ENCODE measurements around the gene PCDH9.

Gene PCDH9

DNA sequence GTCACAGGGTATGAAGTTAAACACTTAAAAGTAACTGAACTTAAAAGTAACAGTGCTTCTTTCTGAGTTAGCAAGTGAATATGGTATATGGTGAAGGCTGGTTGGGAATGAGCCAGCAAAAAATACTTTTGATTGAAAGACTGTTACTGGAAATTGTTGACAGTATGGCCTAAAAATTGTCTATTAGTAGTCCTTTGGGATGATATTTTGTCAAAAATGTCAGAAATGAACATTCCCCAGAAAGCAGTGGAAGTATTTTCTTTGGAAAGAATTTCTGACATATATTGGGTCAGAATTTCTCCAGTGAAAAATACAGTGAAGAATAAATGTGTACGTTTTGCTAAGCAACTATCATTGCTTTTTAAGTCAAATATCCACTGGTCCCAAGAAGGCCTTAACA is 860.5 kb downstream of the PCDH9 start:
- DNase-seq (ENCODE audit: insufficient read length, low spot score) = no peak
- no peak for FAIRE-seq

DNA sequence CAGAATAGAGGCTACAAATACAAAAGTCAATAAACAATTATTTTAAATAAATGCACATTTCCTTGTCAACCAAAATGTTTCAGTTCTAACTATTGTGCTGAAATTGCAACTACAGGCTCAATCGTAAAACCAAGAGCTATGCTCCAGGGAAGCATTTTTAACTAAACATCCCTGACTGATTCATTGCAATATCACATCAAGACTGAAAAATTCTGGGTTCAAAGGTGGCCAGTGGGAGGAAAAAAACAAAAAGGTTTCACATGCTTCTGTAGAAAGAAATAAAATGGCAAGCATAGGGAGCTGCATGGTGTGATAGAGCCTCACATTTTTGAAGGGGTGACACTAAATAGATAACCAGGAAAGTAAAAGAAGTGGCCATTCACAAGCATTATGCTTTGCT is 862.8 kb downstream of the PCDH9 start:
- FAIRE-seq (no peak), DNase-seq (ENCODE audit: insufficient read length, low spot score) (no peak)

DNA sequence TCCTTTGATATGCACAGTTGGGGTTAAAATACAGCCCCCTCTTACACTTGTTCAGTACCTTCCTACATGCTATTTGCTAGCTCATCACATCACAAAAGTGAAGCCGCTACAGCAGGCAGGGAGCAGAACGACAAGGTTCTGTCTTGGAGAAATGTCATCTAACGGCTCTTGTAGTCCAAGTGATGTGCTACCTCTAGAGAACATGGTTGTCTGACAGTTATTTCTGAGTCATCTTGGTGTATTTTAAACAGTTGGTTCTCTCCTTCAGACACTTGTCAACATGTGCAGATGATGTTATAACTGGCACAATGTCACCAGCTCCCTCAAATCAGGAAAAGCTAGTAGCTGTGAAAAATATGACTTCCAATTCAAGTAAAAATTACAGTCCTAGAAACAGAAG is 865.0 kb downstream of the PCDH9 start:
- FAIRE-seq = no peak
- no peak for DNase-seq (ENCODE audit: insufficient read length, low spot score)

DNA sequence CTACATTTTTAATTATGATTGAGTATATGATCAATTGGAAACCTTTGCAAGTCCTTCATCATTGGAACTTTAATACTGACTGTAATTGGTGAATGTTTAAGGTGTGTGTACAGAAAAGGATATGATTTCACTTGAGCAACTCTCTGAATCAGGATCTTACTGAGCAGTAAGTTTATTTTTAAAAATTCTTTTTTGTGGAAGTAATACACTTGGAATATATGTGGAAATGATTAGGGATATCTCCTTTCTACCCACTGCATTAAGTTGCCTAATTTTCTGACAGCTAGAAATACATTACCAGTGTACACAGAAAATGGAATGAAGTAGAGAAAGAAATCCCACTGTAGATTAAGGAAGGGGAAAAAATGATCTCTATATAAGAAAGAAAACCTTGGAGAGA is 865.8 kb downstream of the PCDH9 start:
- DNase-seq (ENCODE audit: insufficient read length, low spot score) (no peak), FAIRE-seq (no peak)

DNA sequence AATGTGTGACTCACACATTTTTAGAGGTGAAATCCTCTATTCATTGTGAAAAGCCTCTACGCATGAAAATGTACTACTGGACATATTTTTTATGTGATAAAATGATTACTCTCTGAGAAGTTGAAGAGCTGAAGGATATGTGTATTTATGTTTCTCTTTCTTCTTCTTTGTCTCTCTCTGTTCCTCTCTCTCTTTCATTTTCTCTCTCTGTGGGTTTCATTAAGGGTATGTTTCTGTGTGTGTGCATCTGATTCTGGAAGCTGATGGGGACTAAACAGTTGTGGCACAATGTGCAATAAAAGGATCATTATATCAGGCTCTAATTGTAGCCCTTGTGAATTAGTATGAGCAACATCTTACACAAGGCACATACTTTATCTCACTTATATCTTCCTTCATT is 867.7 kb downstream of the PCDH9 start:
- no peak for FAIRE-seq
- DNase-seq (ENCODE audit: insufficient read length, low spot score) = no peak

DNA sequence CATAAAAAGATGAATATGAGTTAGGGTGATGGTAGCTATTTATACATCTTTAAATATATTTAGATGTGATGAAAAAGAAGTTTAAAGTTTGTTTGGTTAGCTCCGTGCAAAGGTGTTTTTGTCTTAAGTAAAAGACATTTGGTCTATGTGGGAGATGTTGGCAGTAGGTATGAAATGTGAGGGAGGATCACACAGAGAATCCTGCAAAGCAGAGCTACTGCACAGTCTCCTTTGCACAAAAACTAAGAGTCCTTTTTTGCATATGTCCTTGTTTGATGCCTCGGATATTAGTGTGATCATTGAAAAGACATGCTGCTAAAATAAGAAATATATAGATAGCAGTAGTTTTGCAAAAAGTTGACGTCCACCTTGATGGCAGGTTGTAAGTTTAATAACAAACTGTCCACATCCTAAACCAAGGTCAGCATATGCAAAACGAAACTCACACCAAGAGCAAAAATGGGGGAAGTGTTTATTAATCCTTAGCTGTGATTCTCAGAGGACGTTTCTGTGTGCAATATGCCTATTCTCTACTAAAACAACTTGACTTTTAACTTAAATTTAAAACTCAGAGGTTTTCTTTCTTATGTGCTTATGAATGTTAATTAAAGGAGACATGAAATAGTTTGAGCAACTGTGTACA is 870.1 kb downstream of the PCDH9 start:
- no peak for DNase-seq (ENCODE audit: insufficient read length, low spot score)
- no peak for FAIRE-seq

DNA sequence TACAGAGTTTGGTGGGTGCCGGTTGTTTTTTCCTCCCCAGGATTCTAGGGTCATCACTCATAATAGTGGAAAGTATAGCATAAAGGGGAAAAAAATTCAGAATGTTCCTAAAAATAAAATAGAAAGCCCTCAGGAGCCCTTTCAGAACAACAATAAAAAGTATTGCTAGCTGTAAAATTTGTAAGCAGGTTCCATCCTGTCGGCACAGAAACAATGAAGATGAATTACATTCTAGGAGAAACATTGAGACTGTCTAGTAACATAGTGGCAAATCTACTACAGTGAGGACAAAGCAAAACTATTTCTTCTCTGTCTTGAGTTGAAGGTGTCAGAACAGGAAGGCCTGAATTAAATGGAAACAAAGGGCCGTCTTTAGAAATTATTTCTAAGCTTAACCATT is 870.7 kb downstream of the PCDH9 start:
- no peak for DNase-seq (ENCODE audit: insufficient read length, low spot score)
- no peak for FAIRE-seq

DNA sequence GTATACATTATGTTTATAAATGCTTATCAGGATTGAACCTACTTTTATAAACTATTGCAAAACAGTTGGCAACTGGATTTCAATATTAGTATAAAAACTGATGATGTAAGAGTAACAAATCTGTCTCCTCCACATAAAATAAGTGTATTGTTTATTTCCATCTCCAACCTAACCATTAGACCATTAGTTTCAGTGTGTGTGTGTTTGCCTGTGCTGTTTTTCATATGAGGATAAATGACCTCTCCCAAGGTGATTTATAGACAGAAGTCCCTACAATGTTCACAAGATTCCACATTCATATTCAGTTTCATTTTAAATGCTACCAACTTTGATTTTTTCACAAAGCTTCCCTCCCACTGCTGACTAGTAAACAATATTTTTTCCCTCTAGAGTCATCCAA is 871.6 kb downstream of the PCDH9 start:
- no peak for FAIRE-seq
- no peak for DNase-seq (ENCODE audit: insufficient read length, low spot score)

DNA sequence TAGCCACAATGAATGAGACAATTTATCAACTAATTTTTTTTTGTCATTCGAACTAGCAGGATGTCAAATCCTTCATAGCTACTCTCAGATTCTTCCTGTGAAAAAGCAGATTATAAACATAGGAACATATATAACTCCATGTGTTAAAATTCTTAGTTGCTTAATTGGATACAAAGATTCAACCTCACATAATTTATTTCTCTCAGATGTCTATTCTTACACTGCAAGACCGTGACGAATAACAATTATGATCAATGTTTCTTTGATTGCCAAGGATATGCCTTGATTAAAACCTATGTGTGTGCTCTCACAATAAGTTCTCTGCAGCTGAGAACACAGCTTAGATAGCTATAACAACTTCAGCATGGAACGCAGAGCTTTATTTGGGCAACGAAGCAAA is 872.7 kb downstream of the PCDH9 start:
- FAIRE-seq (no peak), DNase-seq (ENCODE audit: insufficient read length, low spot score) (no peak)

DNA sequence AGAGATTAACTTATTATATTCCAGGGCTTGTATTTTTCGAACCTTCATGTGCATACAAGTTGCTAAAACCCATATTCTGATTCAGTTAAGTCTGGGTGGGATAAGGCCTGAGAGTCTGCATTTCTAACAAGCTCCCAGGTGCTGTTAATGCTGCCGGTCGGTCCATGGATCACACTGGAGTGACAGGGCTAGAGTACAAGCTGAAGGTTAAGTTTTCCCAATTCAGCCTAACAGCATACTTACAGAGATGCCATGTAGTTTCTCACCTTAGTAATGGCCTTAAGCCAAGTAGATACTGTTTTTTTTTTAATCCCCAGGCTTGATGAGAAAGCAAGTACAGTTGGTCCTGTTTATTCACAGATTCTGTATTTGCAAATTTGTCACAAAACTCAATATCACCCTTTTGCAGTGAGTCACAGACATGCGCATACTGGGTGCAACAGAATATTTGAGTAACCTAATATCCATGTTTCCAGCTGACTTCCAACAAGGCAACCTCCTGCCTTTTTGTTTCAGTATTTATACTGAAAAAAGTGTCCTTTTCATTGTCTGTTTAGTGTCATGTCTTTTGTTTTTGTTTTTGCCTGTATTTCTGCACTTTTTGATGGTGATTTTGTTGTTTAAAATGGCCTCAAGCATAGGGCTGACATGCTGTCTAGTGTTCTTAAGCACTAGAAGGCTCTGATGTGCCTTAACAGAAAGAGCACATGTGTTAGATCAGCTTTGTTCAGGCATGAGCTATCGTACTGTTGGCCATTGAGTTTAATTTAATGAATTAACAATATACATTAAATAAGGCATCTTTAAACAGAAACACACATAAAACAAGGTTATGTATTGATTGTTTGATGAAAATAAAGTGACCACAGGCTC is 875.0 kb downstream of the PCDH9 start:
- no peak for FAIRE-seq
- no peak for DNase-seq (ENCODE audit: insufficient read length, low spot score)

DNA sequence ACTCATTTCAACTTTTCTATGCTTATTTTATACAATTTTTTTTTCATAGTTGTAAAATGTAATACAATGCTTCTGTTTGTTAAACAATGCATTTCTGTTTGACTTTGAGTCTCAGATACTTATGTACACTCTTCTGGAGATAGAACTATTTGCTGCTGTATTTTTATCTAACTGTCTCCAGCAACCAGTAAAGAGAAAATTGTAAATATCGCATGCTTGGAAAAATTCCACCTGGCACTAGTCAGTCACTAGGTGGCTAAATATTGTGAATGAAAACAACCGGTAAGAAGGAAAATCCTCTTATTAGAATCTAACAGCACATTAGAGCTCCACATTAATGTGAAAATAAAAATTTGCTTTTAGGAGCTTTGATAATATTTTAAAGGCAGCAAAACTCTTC is 876.5 kb downstream of the PCDH9 start:
- DNase-seq (ENCODE audit: insufficient read length, low spot score) (no peak), FAIRE-seq (no peak)

DNA sequence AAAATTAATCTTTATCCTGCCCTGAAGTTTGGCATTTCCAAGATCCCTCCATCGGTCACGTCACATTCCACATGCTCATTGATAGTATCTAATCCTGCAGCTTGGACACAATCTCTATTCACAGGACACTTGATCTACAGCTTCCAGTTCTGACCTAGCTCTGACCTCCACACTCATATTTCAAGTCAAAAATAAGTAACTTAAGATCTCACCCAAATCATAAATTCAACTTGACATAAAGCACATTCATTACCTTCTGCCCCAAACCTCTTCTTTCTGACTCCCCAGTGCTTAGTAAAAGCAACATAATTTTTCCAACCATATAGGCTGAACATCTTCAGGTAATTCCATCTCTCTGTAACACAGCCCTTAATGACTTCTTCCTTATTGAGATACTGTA is 880.2 kb downstream of the PCDH9 start:
- DNase-seq (ENCODE audit: insufficient read length, low spot score) (no peak), FAIRE-seq (no peak)

DNA sequence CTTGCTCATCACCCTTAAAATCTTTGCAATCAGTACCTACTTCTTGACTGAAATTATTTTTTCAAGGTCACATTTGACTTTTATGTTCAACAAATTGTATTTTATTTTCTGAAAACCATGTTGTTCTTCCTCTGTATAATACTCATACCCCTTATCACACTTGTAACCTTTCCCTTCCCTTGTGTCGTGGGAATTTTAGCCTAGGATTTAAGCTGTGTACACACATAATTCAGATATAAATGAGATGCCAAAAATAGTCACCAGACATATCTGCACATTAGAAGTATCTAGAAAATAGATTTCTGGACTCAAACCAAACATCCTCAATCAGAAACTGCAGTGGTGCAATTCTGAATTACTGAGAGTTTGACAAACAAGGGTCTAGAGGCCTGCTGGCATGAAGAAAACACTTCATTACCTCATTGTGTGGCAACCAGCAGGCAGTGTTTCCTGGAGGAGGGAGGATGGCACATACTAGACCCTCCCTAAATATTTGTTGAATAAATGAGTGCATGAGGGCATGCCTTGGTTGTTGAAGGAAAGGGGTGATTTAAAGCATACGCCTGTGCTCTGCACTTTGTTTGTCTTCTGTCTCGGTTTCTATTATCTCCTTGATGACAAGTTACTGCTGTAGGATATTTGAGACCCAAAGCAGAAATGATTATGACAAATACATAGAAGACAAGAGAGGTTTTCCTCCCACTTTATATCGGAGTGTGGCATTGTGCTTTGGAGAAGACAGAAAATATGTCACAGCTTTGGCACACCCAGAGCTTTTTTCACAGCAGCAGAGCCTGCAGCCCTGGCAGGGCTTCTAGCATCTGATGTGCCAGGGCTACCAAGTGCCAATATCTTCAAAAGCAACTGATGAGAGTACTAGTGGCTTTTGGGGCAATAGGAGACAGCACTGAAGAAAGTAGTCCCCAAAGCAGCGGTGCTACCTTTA is 881.1 kb downstream of the PCDH9 start:
- FAIRE-seq = no peak
- no peak for DNase-seq (ENCODE audit: insufficient read length, low spot score)

DNA sequence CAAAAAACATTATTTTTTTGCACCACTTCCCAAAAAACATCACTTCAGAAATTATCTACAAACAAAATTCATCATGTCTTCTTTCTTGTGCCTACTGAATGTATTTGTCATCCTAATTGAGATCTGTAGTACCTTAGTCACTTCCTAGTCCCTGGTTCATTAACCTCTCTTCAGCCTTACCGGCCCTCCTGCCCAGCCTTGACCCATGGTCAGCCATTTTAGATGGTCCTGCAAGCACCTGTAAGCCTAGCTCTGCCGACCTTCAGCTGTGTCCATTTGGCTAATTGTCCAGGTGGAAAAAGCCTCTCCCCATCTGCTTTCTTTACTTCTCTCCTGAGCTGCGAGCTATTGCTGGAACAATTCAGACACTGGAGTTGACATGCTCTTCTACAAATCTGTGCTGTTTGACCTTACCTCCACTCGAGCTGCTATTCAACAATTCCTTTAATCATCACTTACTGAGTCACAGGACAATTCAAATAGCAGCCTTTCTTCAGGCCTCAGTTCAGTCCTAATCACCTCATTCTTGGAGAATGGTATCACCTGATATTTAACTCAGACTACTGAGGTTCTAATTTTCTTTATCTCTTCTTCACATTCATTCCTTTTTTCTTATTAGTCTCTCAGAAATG is 882.5 kb downstream of the PCDH9 start:
- DNase-seq (ENCODE audit: insufficient read length, low spot score) = no peak
- FAIRE-seq = no peak

DNA sequence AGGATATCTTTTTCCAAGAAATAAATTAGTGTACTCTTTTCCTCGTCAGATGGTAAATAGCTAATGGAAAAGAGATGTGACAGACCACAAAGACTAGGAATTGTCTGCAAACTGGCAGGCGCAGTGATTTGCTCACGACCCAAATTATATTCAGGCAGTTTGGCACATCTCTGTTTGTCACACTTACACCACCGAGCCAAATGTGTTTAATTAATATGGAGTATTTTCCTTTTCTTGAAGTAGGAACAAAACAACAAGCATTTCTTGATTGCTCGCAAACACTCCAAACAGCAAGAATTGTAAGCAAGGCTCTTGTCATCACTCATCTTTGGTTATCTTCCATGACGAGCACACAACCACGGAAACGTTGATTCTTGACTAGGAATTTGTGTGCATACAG is 884.2 kb downstream of the PCDH9 start:
- DNase-seq (ENCODE audit: insufficient read length, low spot score) (no peak), FAIRE-seq (no peak)

DNA sequence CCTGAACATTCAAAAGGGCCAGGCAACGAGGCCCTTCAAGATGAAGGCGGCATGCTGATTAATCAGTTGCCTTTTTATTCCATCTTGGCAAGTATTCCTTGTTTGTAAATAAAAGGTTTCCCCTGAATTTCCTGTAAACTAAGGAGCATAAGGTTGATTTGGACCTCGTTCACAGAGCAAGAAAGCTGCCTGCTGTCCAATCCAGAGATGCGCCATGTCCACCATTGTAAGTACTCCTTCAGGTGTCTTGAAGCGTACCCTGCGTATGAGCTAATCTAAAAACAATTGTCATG is 884.7 kb downstream of the PCDH9 start:
- FAIRE-seq (no peak), DNase-seq (ENCODE audit: insufficient read length, low spot score) (no peak)

DNA sequence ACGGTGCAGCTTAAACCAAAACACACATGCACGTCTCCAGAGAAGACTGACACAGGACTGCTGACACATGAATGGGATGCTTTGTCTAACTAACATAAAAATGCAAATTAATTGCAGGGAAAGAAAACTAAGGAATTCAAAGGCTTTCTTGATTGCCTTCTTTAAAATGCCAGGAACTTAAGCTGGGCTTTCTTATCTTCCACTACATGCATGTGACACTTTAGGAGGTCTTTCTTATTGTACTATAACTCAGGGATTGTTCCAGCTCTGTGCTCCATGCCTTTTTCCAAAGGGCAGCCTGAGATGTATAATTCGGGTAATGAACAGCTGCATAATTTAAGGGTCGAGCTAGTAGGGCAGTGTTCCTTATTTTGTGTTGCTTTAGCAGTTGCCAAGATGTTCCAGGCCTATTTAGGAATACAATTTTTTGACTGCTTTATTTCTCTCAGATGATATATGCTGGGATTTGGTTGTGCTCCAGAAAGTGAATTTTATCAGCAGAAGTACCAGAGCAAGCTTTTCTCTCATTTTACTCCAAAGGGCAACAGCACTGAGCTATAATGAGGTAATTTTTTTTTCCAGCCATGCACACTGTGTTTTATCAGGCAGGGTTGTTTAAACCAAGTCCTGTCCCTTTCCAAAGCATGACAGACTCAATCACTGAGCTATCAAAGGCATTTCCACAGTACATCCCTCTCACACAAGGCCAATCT is 885.2 kb downstream of the PCDH9 start:
- FAIRE-seq (no peak), DNase-seq (ENCODE audit: insufficient read length, low spot score) (no peak)

DNA sequence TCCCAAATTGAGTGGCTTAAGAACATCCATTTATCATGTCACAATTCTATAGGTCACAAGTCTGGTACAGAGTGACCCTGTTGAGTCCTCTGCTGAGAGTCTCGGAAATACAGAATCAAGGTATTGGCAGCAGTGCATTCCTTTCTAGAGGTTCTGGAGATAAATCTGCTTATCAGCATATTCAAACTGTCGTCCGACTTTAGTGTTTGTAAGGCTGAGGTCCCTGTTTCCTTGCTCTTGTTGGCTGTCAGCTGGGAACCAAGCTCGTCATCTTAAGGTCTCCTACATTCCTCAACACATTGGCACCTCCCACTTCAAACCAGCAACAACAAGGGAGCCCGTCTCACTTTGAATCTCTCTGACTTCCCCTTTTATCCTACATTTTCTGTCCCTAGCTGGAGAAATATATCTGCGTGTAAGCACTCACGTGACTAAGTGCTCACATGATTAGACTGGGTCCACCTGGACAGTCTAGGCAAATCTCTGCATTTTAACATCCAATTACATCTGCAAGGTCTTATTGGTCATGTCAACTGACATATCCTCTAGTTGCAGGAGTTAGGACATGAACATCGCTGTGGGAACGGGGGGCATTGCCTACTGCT is 886.8 kb downstream of the PCDH9 start:
- FAIRE-seq (no peak), DNase-seq (ENCODE audit: insufficient read length, low spot score) (no peak)

DNA sequence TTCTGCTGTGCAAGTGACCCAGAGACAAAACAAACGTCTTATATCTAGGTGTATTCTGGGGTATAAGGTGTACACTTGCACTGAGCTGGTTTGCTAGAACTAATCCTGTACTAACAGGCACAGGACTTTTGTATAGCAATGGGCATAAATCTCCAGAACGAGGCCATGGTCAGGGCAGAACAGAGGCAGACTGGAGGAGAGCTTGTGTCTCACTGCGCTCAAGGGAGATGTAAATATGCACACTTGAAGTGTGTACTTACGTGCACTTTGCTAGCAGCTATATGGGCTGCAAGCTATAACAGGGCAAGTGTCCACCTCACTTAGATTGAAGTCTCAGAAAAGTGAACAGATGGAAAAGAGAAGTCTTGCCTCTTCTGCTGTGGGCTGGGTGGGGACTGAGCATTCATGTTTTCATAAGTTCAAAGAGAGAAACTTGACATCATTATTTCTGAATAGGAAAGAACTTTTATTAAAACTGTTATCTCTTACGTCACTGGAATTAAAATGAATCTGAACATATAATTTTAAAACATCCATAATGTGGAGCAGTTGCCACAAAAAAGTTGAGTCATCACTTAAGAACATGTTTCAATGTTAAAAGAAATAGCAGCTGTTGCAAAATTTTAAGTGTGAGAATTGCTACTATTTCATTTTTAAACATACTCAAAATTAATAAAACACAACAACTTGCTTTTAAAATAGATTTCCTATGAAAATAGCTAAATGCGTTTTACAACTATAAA is 888.3 kb downstream of the PCDH9 start:
- DNase-seq (ENCODE audit: insufficient read length, low spot score) (no peak), FAIRE-seq (no peak)
